Measurements from ENCODE around the gene RCBTB2. TPM values are rescaled to one million over a fixed set of nuclear protein-coding genes. Genes with fewer than 3 reads are reported as not detected.

Gene RCBTB2
- total and polyA plus RNA-seq, 4 donors, result 4.1 to 9.0 (median 5.4) TPM

- WGBS, result 35% methylated on average over 2 of the region's 2 CpGs
- Histone ChIP-seq H3K27ac (ENCODE audit: low read depth in 1 of 2, low read length in 2 of 2) (peak overlapping the region in 1 of 2 donors; percentile 77), H3K4me3 (ENCODE audit: low read depth in 1 of 3, low read length in 3 of 3) (no peak overlapping the region)
Measured at GRCh38 chr13:48493851-48494250, 39.0 kb downstream of the RCBTB2 start.

More at GRCh38 chr13:48493851-48494250, 39.0 kb downstream of the RCBTB2 start:
- Histone ChIP-seq H3K4me1 (ENCODE audit: control insufficient read depth in 4 of 4, insufficient read depth in 4 of 4, low read length in 3 of 4) (peaks cover 4 to 11% (median 9%) of the 10 kb centered on the region in 4 donors), H3K9me3 (ENCODE audit: control insufficient read depth in 4 of 4, low read length in 3 of 4) (no peaks in the 10 kb centered on the region), H3K9ac (ENCODE audit: low read depth in 1 of 2, low read length in 2 of 2) (no peak overlapping the region), H3K27me3 (ENCODE audit: control insufficient read depth in 4 of 4, insufficient read depth in 4 of 4, low read length in 3 of 4) (no peaks in the 10 kb centered on the region), H3K36me3 (ENCODE audit: control insufficient read depth in 4 of 4, insufficient read depth in 3 of 4, low read depth in 1 of 4, low read length in 3 of 4) (no peaks in the 10 kb centered on the region)
- DNase-seq (ENCODE audit: low spot score), result no peak
- TF ChIP-seq JUND (IDR thresholded peaks at IDR 0.05) (peak in 1 of 2 donors; percentile 12), MAX (IDR thresholded peaks at IDR 0.05) (peak; percentile 50), REST (IDR thresholded peaks at IDR 0.05) (no peak), TAF1 (conservative IDR thresholded peaks at IDR 0.05) (no peak), HNF4G (IDR thresholded peaks at IDR 0.05) (no peak), FOXA2 (IDR thresholded peaks at IDR 0.05) (no peak), SP1 (IDR thresholded peaks at IDR 0.05) (no peak), CTCF (IDR thresholded peaks at IDR 0.05; ENCODE audit: low read depth, low read length, missing input control) (no peak), ATF3 (IDR thresholded peaks at IDR 0.05) (no peak), HNF4A (conservative IDR thresholded peaks at IDR 0.05) (peak in 1 of 2 donors; percentile 26), EGR1 (IDR thresholded peaks at IDR 0.05; ENCODE audit: low read depth in 2 of 2) (no peak), YY1 (IDR thresholded peaks at IDR 0.05) (peak; percentile 45), FOXA1 (IDR thresholded peaks at IDR 0.05) (peak; percentile 20), RAD21 (IDR thresholded peaks at IDR 0.05) (peak; percentile 30 to 31), GABPA (IDR thresholded peaks at IDR 0.05 in 1 of 2, conservative IDR thresholded peaks at IDR 0.05 in 1 of 2) (no peak), RXRA (IDR thresholded peaks at IDR 0.05) (peak in 1 of 2 donors; percentile 21), NR2F2 (IDR thresholded peaks at IDR 0.05) (no peak), ZBTB33 (IDR thresholded peaks at IDR 0.05) (peak; percentile 33)
